HEK293 (cell line): ENCODE data around the gene PCYT1A.

Experiments used
- BCL11A ChIP-seq: fragments of 450-650 bp; formaldehyde crosslinking; IDR thresholded peaks from 2 replicates; pipeline ENCODE4 v1.5.1; 2016; ENCODE audit warnings: low read depth, missing biosample characterization, missing genetic modification characterization
- CTCF ChIP-seq: fragments of 450-650 bp; formaldehyde crosslinking; IDR thresholded peaks from 2 replicates; pipeline ENCODE4 v1.5.1; 2016; ENCODE audit warnings: missing biosample characterization, missing genetic modification characterization
- SP2 ChIP-seq: fragments of 450-650 bp; formaldehyde crosslinking; IDR thresholded peaks from 2 replicates; pipeline ENCODE4 v1.5.1; 2016; ENCODE audit warnings: missing biosample characterization, missing genetic modification characterization
- ZBTB48 ChIP-seq: fragments of 450-650 bp; formaldehyde crosslinking; IDR thresholded peaks from 2 replicates; pipeline ENCODE4 v1.5.1; 2016; ENCODE audit warnings: missing biosample characterization, missing genetic modification characterization
- ZNF324 ChIP-seq: fragments of 450-650 bp; formaldehyde crosslinking; IDR thresholded peaks from 2 replicates; pipeline ENCODE4 v1.5.1; 2016; ENCODE audit warnings: missing biosample characterization, missing genetic modification characterization
- ZNF555 ChIP-seq: fragments of 450-650 bp; formaldehyde crosslinking; conservative IDR thresholded peaks from 2 replicates; pipeline ENCODE4 v1.5.1; 2017; ENCODE audit warnings: missing biosample characterization, mild to moderate bottlenecking, missing genetic modification characterization, inconsistent platforms
- ZNF654 ChIP-seq: fragments of 450-650 bp; formaldehyde crosslinking; IDR thresholded peaks from 2 replicates; pipeline ENCODE4 v1.5.1; 2016; ENCODE audit warnings: low read depth, missing biosample characterization, missing genetic modification characterization
- TF ChIP-seq, protein P1 (sequence below): sonication (generic); formaldehyde crosslinking; IDR thresholded peaks from 2 replicates; pipeline ENCODE4 v1.8.1; 2022; ENCODE audit warnings: mild to moderate bottlenecking, moderate library complexity, missing genetic modification reagents
- TF ChIP-seq, protein P2 (sequence below): fragments of 450-650 bp; formaldehyde crosslinking; IDR thresholded peaks from 2 replicates; pipeline ENCODE4 v1.5.1; 2016; ENCODE audit warnings: missing biosample characterization, missing genetic modification characterization, low read depth

DNA sequence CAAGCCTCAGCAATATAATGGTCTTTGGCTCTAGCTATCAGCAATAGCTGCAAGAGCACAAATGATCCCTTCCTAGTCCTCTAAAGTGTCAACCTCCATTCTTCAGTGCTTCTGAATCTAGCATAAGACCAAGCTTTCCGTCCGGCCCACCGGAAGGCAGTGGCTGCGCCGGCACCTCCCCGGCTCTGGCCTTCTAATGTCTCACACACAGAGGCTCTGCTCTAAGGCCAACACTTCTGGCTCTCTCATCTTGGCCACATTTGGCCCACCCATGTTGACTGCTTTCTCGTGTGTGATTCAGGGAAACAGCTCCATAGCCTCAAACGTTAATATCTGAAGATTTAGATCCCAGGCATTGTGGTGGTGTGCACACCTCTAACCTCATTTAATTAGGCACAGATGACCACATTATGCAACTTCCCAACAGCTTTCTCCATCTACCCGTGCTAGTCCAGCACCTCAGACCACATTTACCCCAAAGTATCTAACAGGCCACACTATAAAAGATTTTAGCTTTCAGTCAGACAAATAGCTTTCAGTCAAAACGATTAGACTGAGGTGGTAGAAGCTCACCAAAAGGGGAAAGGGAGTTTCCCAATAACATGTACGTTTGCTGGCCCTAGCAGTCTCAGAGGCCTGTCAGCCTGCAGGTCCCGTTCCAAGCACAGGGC, 51.9 kb downstream of the PCYT1A start:
- TF ChIP-seq SP2 (tag by site-specific recombination) (no peak), ZBTB48 (tag by site-specific recombination) (no peak), BCL11A (tag by site-specific recombination) (no peak), ZNF654 (no peak), ZNF324 (tag by site-specific recombination) (no peak), CTCF (tag by site-specific recombination) (no peak), ZNF555 (tag by site-specific recombination) (no peak)
- TF ChIP-seq, protein P1, sequence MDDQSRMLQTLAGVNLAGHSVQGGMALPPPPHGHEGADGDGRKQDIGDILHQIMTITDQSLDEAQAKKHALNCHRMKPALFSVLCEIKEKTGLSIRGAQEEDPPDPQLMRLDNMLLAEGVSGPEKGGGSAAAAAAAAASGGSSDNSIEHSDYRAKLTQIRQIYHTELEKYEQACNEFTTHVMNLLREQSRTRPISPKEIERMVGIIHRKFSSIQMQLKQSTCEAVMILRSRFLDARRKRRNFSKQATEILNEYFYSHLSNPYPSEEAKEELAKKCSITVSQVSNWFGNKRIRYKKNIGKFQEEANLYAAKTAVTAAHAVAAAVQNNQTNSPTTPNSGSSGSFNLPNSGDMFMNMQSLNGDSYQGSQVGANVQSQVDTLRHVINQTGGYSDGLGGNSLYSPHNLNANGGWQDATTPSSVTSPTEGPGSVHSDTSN (CRISPR knock-in tag) = no peak
- TF ChIP-seq, protein P2, sequence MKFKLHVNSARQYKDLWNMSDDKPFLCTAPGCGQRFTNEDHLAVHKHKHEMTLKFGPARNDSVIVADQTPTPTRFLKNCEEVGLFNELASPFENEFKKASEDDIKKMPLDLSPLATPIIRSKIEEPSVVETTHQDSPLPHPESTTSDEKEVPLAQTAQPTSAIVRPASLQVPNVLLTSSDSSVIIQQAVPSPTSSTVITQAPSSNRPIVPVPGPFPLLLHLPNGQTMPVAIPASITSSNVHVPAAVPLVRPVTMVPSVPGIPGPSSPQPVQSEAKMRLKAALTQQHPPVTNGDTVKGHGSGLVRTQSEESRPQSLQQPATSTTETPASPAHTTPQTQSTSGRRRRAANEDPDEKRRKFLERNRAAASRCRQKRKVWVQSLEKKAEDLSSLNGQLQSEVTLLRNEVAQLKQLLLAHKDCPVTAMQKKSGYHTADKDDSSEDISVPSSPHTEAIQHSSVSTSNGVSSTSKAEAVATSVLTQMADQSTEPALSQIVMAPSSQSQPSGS (tag by site-specific recombination) = no peak
